ENCODE measurements around the gene MYO1C. TPM values are rescaled to one million over a fixed set of nuclear protein-coding genes. Genes with fewer than 3 reads are reported as not detected.
"Not testable (repeated sequence)": the region's sequence is repeated elsewhere in the genome, so short reads cannot be mapped to it uniquely, and the experiment has no call there.

The MYO1C gene
- total RNA-seq, 2 donors from 2014 or later, result 32.8 to 49.9 TPM

GRCh38 chr17:1445695-1446094, 46.8 kb downstream of the MYO1C start:
- not testable (repeated sequence) for H3K27me3 Mint-ChIP-seq (ENCODE audit: low read depth); H3K27ac Mint-ChIP-seq; H3K36me3 Mint-ChIP-seq (ENCODE audit: insufficient read depth in 2 of 2); ATAC-seq (replicated peaks in 1 of 2); H3K9me3 Mint-ChIP-seq; DNase-seq; H3K4me3 Mint-ChIP-seq
- peaks cover 27% of the 10 kb centered on the region for H3K4me1 Mint-ChIP-seq (ENCODE audit: low read depth)

GRCh38 chr17:1442721-1443120, 49.8 kb downstream of the MYO1C start:
- not testable (repeated sequence) for H3K4me1 Mint-ChIP-seq (ENCODE audit: low read depth); H3K9me3 Mint-ChIP-seq; ATAC-seq (replicated peaks in 1 of 2); DNase-seq; H3K36me3 Mint-ChIP-seq (ENCODE audit: insufficient read depth in 2 of 2); H3K27me3 Mint-ChIP-seq (ENCODE audit: low read depth); H3K4me3 Mint-ChIP-seq; H3K27ac Mint-ChIP-seq

DNA sequence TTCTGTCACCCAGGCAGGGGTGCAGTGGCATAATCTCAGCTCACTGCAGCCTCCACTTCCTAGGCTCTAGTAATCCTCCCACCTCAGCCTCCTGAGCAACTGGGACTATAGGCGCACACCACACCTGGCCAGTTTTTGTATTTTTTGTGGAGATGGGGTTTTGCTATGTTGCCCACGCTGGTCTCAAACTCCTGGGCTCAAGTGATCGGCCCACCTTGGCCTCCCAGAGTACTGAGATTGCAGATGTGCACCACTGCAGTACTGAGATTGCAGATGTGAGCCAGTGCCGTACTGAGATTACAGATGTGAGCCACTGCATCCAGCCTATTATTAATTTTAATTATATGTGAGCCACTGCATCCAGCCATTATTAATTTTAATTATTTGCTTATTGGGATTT, 50.3 kb downstream of the MYO1C start:
- Mint-ChIP-seq H3K9me3 (no peaks in the 10 kb centered on the region), H3K4me3 (no peak overlapping the region), H3K36me3 (ENCODE audit: insufficient read depth in 2 of 2) (no peaks in the 10 kb centered on the region), H3K27ac (no peak overlapping the region), H3K4me1 (ENCODE audit: low read depth) (peaks cover 5% of the 10 kb centered on the region), H3K27me3 (ENCODE audit: low read depth) (no peaks in the 10 kb centered on the region)
- ATAC-seq (replicated peaks in 1 of 2) (no peak), DNase-seq (no peak)

DNA sequence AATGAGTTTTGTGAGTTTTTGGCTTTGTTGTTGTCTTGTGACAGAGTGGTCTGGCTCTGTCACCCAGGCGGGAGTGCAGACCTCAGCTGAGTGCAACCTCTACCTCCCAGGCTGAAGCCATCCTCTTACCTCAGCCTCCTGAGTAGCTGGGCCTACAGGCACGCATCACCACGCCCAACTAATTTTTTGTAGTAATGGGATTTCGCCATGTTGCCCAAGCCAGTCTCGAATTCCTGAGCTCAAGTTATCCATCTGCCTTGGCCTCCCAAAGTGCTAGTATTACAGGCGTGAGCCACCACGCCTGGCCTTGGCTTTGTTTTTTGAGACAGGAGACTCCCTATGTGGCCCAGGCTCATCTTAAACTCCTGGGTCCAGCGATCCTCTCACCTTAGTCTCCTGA, 51.6 kb downstream of the MYO1C start:
- H3K27me3 Mint-ChIP-seq (ENCODE audit: low read depth), result no peaks in the 10 kb centered on the region
- H3K4me3 Mint-ChIP-seq, result no peak overlapping the region
- no peaks in the 10 kb centered on the region for H3K9me3 Mint-ChIP-seq
- H3K27ac Mint-ChIP-seq, result no peak overlapping the region
- peaks cover 0 to 6% of the 10 kb centered on the region in 2 donors for H3K36me3 Mint-ChIP-seq (ENCODE audit: insufficient read depth in 2 of 2)
- peaks cover under 1% of the 10 kb centered on the region for H3K4me1 Mint-ChIP-seq (ENCODE audit: low read depth)
- DNase-seq (no peak), ATAC-seq (replicated peaks in 1 of 2) (no peak)

- H3K27ac Mint-ChIP-seq, result peak overlapping the region; percentile 19
- no peaks in the 10 kb centered on the region for H3K27me3 Mint-ChIP-seq (ENCODE audit: low read depth)
- no peaks in the 10 kb centered on the region for H3K9me3 Mint-ChIP-seq
- no peak for DNase-seq
- H3K4me1 Mint-ChIP-seq (ENCODE audit: low read depth), result peaks cover 6% of the 10 kb centered on the region
- no peak for ATAC-seq (replicated peaks in 1 of 2)
- H3K4me3 Mint-ChIP-seq, result no peak overlapping the region
- peaks cover 3 to 13% of the 10 kb centered on the region in 2 donors for H3K36me3 Mint-ChIP-seq (ENCODE audit: insufficient read depth in 2 of 2)
Measured at GRCh38 chr17:1438593-1439083, 53.8 kb downstream of the MYO1C start.

- no peak overlapping the region for H3K4me3 Mint-ChIP-seq
- no peak for DNase-seq
- ATAC-seq (replicated peaks in 1 of 2), result no peak
- H3K27me3 Mint-ChIP-seq (ENCODE audit: low read depth), result no peaks in the 10 kb centered on the region
- peaks cover 23% of the 10 kb centered on the region for H3K4me1 Mint-ChIP-seq (ENCODE audit: low read depth)
- H3K36me3 Mint-ChIP-seq (ENCODE audit: insufficient read depth in 2 of 2), result peaks cover 5 to 25% of the 10 kb centered on the region in 2 donors
- H3K9me3 Mint-ChIP-seq, result no peaks in the 10 kb centered on the region
- no peak overlapping the region for H3K27ac Mint-ChIP-seq
Measured at GRCh38 chr17:1435326-1435725, 57.2 kb downstream of the MYO1C start.

DNA sequence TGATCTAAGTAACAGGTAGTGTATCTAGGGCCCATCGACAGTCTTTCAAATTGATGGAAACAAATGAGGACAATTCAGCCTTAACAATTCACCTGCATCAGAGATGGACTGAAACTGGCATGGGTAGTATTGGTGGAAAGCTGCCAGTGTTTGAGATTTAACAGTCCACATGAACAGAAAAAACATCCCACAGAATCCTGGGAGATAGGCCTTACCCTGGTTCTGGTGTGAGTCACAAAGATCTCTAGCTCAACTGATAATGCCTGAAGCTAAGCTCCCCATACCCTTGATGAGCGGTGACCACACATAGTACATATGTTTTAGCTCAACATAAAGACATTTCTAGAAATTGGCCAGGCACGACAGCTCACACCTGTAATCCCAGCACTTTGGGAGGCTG, 58.3 kb downstream of the MYO1C start:
- H3K4me1 Mint-ChIP-seq (ENCODE audit: low read depth), result peaks cover 23% of the 10 kb centered on the region
- H3K9me3 Mint-ChIP-seq, result no peaks in the 10 kb centered on the region
- H3K27me3 Mint-ChIP-seq (ENCODE audit: low read depth), result no peaks in the 10 kb centered on the region
- ATAC-seq (replicated peaks in 1 of 2) (no peak), DNase-seq (no peak)
- no peak overlapping the region for H3K27ac Mint-ChIP-seq
- peaks cover 5 to 25% of the 10 kb centered on the region in 2 donors for H3K36me3 Mint-ChIP-seq (ENCODE audit: insufficient read depth in 2 of 2)
- no peak overlapping the region for H3K4me3 Mint-ChIP-seq

GRCh38 chr17:1431631-1432104, 60.8 kb downstream of the MYO1C start:
- H3K36me3 Mint-ChIP-seq (ENCODE audit: insufficient read depth in 2 of 2), result peaks cover 5 to 22% of the 10 kb centered on the region in 2 donors
- peak overlapping the region; percentile 89 for H3K27ac Mint-ChIP-seq
- peaks cover 32% of the 10 kb centered on the region for H3K4me1 Mint-ChIP-seq (ENCODE audit: low read depth)
- H3K27me3 Mint-ChIP-seq (ENCODE audit: low read depth), result no peaks in the 10 kb centered on the region
- no peaks in the 10 kb centered on the region for H3K9me3 Mint-ChIP-seq
- peak overlapping the region in 1 of 2 donors; percentile 54 for H3K4me3 Mint-ChIP-seq
- ATAC-seq (replicated peaks in 1 of 2) (peak; percentile 72 to 87), DNase-seq (no peak)

DNA sequence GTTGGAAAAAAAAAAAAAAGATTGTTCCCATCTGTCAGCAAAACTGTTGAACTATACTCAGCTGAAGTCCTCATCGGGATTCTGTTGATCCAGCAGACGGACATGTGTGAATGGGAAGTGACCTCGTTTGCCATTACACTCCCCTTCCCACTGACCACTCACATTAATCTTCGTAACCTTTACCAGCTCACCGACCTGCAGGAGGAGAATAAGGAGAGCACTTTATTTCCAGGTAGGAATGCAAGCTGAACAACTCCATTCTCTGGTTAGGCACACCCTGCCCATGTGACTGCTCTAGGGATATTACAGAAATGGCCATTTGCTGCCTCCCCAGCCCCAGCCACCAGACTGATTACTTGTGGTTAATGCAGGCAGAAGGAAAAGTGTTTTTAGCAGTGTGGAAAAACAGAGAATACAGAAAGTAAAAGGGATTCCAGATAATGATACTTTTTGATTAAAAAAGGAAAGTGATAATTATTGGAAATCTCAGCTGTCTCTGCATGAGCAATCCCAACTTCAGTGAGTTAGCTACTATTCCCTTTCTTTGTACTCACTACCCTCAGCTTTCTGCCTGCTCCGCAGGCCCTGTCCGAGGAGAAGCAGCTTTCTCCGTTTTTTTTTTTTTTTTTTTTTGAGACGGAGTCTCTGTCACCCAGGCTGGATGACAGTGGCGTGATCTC, 68.9 kb downstream of the MYO1C start:
- Mint-ChIP-seq H3K4me1 (ENCODE audit: low read depth) (peaks cover 29% of the 10 kb centered on the region), H3K4me3 (no peak overlapping the region), H3K9me3 (no peaks in the 10 kb centered on the region), H3K27me3 (ENCODE audit: low read depth) (no peaks in the 10 kb centered on the region), H3K27ac (peak overlapping the region; percentile 22), H3K36me3 (ENCODE audit: insufficient read depth in 2 of 2) (peaks cover 2 to 13% of the 10 kb centered on the region in 2 donors)
- no peak for ATAC-seq (replicated peaks in 1 of 2)
- no peak for DNase-seq

- ATAC-seq (replicated peaks in 1 of 2) (peak in 1 of 2 donors; percentile 30), DNase-seq (no peak)
- Mint-ChIP-seq H3K4me1 (ENCODE audit: low read depth) (peaks cover 24% of the 10 kb centered on the region), H3K4me3 (no peak overlapping the region), H3K27ac (peak overlapping the region; percentile 22), H3K9me3 (no peaks in the 10 kb centered on the region), H3K36me3 (ENCODE audit: insufficient read depth in 2 of 2) (peaks cover 2 to 13% of the 10 kb centered on the region in 2 donors), H3K27me3 (ENCODE audit: low read depth) (no peaks in the 10 kb centered on the region)
Measured at GRCh38 chr17:1422885-1423284, 69.6 kb downstream of the MYO1C start.

DNA sequence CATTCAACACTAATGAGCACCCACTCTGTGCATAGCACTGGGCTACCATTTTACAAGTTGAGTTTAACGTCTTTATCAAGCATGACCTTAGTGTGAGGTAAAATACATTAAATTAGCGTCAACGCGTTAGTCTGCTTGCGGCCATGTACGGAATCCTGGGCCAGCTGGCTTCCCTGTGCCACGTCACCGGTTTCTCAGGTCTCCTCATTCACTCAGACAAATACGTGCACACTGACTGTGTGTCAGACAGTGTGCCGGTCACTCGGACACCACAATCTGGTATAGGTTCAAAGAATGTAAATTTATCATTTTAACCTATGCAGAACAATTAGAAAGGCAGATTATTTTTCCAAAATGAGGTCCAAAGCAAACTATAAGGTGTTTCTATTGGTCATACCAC, 71.0 kb downstream of the MYO1C start:
- no peak overlapping the region for H3K27ac Mint-ChIP-seq
- no peaks in the 10 kb centered on the region for H3K27me3 Mint-ChIP-seq (ENCODE audit: low read depth)
- peaks cover 21% of the 10 kb centered on the region for H3K4me1 Mint-ChIP-seq (ENCODE audit: low read depth)
- peaks cover 2 to 13% of the 10 kb centered on the region in 2 donors for H3K36me3 Mint-ChIP-seq (ENCODE audit: insufficient read depth in 2 of 2)
- no peak for DNase-seq
- no peak overlapping the region for H3K4me3 Mint-ChIP-seq
- ATAC-seq (replicated peaks in 1 of 2), result no peak
- no peaks in the 10 kb centered on the region for H3K9me3 Mint-ChIP-seq

- no peak for ATAC-seq (replicated peaks in 1 of 2)
- no peak overlapping the region for H3K27ac Mint-ChIP-seq
Measured at GRCh38 chr17:1420981-1421380, 71.5 kb downstream of the MYO1C start.

GRCh38 chr17:1420163-1420562, 72.3 kb downstream of the MYO1C start:
- no peak for DNase-seq
- H3K9me3 Mint-ChIP-seq, result no peaks in the 10 kb centered on the region
- no peaks in the 10 kb centered on the region for H3K27me3 Mint-ChIP-seq (ENCODE audit: low read depth)
- ATAC-seq (replicated peaks in 1 of 2), result no peak
- no peak overlapping the region for H3K4me3 Mint-ChIP-seq
- H3K4me1 Mint-ChIP-seq (ENCODE audit: low read depth), result peaks cover 21% of the 10 kb centered on the region
- H3K27ac Mint-ChIP-seq, result no peak overlapping the region
- peaks cover 0 to 7% of the 10 kb centered on the region in 2 donors for H3K36me3 Mint-ChIP-seq (ENCODE audit: insufficient read depth in 2 of 2)

More at GRCh38 chr17:1420981-1421380, 71.5 kb downstream of the MYO1C start:
- no peak for DNase-seq
- Mint-ChIP-seq H3K4me1 (ENCODE audit: low read depth) (peaks cover 21% of the 10 kb centered on the region), H3K9me3 (no peaks in the 10 kb centered on the region), H3K36me3 (ENCODE audit: insufficient read depth in 2 of 2) (peaks cover under 1 to 13% of the 10 kb centered on the region in 2 donors), H3K4me3 (no peak overlapping the region), H3K27me3 (ENCODE audit: low read depth) (no peaks in the 10 kb centered on the region)

DNA sequence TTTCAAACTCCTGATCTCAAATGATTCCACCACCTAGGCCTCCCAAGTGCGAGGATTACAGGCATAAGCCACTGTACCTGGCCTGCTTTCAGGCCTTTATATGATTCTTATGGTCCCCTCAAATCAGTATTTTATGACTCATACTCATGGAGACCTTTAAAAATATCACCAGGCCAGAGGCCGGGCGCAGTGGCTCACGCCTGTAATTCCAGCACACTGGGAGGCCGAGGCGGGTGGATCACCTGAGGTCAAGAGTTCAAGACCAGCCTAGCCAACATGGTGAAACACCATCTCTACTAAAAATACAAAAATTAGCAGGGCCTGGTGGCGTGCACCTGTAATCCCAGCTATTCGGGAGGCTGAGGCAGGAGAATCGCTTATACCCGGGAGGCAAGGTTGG, 74.0 kb downstream of the MYO1C start:
- not testable (repeated sequence) for DNase-seq; H3K27me3 Mint-ChIP-seq (ENCODE audit: low read depth); H3K36me3 Mint-ChIP-seq (ENCODE audit: insufficient read depth in 2 of 2); H3K4me3 Mint-ChIP-seq; ATAC-seq (replicated peaks in 1 of 2); H3K9me3 Mint-ChIP-seq; H3K27ac Mint-ChIP-seq
- H3K4me1 Mint-ChIP-seq (ENCODE audit: low read depth), result peaks cover 13% of the 10 kb centered on the region
